ENCODE results near the gene HTR3B.

HTR3B gene

GRCh38 chr11:113992459-113993110 lies 88.0 kb downstream of the HTR3B start:
- no peak for DNase-seq

GRCh38 chr11:113994077-113994954 lies 89.7 kb downstream of the HTR3B start:
- no peak for DNase-seq

Measured in NCI-H1694 (cell line).